NCI-H524 treated with DMSO at 0.1 percent for 48 hours (cell line): Measurements from ENCODE around the gene DNAH17.

Experiments
- DNase-seq: peaks from one replicate; lab custom pipeline; 2025; lab: John Stamatoyannopoulos, UW

The DNAH17 gene

DNA sequence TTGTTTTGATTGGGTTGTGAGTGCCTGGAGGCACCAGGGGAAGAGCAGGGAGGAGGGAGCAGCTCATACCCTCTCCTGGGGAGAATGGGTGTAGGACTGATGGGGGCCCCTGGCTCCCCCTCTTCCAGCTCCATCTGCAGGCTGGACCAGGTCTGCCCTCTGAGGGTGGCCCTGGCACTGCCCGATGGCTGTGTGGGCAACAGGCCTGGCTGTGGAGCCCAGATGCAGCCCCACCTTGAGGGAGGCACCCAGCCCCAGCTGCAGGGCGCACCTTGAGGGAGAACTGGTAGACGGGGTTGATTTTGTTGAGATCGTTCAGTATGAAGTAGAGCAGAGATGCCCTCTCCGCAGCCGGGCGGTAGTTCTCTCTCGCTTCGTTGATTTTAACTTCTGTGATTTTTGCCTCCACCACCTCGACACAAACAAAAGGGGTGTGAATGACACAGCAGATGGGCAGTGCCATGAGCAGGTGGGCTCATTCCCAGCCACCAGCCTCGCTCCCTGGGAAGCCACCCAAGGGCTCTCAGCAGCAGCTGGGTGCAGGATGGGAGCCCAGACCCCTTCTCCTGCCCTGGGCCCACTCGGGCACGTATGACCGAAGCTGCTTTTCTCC is 127.1 kb downstream of the DNAH17 start:
- DNase-seq: peak; percentile 44

GRCh38 chr17:78448356-78448993 is 128.7 kb downstream of the DNAH17 start:
- DNase-seq: no peak

DNA sequence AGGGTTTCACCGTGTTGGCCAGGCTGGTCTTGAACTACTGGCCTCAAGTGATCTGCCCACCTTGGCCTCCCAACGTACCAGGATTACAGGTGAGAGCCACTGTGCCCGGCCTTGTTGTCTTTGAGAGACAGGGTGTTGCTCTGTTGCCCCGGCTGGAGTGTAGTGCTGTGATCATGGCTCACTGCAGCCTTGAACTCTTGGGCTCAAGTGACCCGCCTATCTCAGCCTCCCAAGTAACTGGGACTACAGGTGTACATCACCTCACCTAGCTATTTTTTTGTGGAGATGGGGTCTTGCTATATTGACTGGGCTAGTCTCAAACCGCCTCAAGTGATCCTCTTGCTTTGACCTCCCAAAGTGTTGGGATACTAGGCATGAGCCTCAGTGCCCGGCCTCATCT is 130.4 kb downstream of the DNAH17 start:
- DNase-seq: no peak

DNA sequence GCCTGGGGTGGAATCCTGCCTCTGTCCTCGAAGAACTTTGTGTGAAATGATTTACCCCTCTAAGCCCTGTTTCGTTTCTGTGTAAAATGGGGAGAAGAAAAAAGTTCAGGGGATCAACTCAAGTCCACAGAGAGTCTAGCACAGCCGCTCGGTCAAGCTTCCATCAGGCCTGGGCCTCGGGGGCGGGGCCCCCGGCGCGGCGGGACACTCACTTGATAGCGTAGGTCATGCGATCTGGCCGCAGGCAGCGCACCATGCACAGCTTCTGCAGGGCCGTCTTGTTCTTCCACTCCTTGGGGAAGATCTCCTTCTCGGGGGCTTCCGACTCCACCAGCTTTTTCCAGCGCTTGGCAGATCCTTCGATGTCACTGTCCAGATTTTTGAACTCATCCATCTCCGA is 132.8 kb downstream of the DNAH17 start:
- no peak for DNase-seq

GRCh38 chr17:78442648-78443218 is 134.5 kb downstream of the DNAH17 start:
- no peak for DNase-seq

GRCh38 chr17:78441271-78441971 is 135.8 kb downstream of the DNAH17 start:
- DNase-seq: no peak

GRCh38 chr17:78438694-78439325 is 138.4 kb downstream of the DNAH17 start:
- DNase-seq: no peak

GRCh38 chr17:78438271-78438691 is 138.9 kb downstream of the DNAH17 start:
- DNase-seq: no peak

- DNase-seq: no peak
Observed at GRCh38 chr17:78437508-78438169, 139.6 kb downstream of the DNAH17 start.

DNA sequence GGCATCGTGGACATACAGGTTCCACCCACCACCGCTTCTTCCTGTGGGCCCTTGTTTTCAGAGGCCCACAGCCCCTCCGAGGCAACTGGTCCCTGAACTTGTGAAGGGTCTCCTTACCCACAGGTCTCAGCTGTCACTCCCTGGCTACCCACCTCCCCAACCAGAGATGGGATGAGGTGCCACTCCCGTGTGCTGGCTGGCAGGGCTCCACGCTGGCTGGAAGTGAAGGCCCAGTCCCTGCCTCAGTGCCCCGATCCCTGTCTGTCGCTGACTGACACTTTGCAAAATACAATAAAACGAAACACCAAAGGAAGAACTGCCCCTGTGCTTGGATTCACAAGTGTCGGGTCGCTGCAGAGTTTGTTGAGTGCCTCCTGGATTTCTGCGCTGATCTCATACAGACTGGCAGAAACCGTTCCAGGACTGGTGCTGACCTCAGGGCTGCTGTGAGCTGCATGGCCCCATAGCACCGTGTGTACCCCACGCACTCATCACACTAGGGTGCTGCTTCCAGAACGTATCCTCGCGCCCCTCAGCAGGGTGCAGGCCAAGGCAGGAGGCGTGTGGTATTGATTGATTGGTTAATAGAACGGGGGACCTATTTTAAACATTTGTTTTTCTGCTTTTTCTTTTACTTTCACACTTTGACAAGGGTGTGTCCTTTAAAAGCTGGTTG is 141.7 kb downstream of the DNAH17 start:
- no peak for DNase-seq

DNA sequence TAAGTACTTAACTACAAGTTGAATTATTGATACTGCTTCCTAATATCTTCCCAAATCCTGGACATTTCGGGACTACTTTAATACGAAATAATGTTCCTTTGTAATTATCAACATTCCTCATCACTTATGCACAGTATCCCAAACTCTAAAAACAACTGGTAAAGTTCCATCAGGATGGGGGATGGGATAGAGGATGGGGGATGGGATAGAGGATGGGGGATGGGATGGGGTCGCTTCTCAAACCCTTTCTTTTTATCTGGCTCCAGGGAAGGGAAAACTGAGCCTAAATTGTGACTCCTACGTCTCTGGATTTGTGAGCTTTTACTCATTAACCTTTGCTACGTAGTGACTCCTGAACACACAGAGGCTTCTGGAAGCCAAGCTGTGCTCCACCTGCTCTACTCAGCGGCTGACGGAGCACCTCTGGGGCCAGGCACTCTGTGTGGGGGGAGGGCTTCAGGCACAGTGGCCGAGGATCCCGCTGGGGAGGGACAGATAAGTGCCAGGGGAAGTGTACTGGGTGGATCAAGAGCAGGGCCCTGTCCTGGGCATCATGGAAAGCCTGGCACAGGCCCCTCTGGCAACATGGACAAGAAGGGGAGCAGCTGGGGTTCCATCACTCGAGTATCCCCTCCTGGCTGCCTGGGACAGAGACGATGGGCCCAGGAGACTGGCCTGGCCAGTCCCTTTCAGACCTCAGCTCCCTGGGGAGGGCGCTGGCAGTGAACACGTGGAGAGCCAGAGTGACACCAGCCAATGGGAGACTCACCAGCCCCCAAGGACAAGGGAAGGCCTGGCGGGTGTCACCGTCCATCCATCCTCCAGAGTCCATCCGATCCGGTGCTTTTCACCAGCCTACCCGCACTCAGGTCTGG is 142.5 kb downstream of the DNAH17 start:
- no peak for DNase-seq

GRCh38 chr17:78433780-78434335 is 143.3 kb downstream of the DNAH17 start:
- peak; percentile 72 for DNase-seq

DNA sequence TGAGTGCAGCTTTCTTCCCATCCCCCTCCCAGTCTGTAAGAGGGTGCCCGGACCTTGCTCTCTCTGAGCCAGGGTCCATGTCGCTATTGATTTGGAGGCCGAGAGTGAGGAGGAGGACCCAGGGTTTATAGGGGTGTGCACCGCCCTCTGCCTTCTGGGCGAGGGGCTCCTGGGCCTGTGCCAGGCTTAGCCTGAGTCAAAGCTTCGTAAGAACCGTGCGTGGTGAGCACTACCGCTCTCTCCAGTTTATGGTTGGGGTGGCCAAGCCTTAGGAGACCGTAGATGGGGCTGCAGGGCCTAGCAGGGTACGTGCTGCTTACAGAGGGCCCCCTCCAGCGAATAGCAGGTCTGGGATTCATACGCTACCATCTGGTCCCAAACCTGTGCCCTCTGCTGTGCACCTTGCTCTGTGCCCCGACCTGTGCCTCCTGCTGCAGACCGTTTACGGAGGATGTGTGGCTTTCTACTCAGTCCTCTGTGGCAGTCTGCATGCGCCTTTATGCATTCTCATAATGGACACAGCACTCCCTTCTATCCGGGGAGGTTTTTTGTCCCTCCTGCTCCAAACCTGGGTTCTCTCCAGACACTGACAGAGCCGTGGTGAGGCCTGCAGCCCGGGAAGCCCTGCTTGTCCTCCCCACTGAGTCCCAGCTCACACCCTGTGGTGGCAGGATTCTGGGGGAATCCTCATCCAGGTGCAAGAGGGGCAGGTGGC is 144.0 kb downstream of the DNAH17 start:
- no peak for DNase-seq

DNA sequence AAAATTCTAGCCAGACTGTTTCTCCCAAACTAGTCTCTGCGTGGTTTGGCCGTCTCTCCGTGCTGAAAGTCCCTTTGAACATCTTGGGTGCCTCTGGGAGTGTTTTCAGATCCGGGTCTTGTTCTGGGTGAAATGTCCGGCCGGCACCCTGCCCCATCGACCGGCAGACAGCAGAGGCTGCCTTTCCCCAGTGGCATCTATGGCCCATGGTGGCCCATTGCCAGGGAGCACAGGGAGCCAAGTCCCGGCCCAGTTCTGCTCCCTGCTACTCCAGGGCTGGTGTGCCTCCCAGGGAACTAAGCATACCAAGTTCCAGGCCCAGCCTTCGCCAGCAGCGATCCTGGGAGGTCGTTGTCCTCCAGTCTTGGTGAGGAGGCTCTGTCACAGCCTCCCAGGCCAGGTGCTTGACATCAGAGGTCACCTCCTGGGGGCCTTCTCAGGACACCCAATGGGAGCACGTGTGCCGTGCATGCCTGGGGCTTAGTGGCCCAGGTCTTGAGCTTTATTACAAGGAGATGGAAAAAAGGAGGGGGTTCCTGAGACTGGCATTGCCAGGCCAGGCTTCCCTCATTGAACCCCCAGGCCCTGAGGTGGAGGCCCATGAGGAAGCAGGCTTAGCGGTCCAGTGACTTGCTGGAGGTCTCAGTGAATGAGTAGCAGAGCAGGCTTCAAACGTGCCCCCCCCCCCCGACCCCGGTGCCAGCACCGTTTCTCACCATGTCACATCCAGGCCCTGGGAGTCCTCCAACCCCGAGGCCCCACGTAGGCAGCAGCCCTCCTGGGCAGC is 144.8 kb downstream of the DNAH17 start:
- no peak for DNase-seq

- no peak for DNase-seq
Observed at GRCh38 chr17:78431692-78431958, 145.6 kb downstream of the DNAH17 start.

DNA sequence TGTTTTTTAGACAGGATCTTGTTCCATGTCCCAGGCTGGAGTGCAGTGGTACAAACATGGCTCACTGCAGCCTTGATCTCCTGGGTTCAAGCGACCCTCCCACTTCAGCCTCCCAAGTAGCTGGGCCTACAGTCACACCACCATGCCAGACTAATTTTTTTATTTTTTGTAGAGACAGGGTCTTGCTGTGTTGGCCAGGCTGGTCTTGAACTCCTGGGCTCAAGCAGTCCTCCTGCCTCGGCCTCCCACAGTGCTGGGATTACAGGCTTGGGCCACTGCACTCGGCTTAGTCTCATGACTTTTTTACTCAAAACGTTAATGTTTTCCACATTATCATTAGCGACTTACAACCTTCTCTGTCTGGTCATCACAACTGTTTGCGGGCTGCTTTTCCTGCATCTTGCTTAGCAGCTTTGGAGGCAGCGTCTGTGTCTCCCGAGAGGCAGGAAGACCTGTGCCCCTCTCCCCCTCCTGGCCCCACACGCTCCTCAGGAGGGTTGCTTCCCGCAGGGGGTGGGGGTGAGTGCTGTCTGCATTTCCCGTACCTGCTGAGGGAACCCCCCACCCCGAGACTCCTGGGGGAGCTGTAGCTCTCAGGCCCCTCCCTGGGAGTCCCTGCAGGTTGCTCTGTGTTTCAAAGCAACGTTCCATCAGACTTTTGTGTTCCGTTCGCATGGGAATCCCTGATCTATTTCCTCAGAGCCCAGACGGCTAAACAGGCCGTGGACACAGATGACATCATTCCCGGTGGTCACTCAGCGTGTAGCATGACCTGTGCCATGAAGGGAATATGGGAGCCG is 146.1 kb downstream of the DNAH17 start:
- DNase-seq: no peak

- DNase-seq: no peak
Observed at GRCh38 chr17:78429618-78429995, 147.6 kb downstream of the DNAH17 start.
